SK-N-SH treated with all-trans-retinoic acid at 6 μM for 48 hours (cell line): ENCODE measurements around the gene LMBR1.
"Not testable (repeated sequence)": the region's sequence is repeated elsewhere in the genome, so short reads cannot be mapped to it uniquely, and the experiment has no call there.

Source experiments
- ARNTL ChIP-seq: fragments of 450-650 bp; formaldehyde crosslinking; IDR thresholded peaks from 2 replicates; pipeline ENCODE4 v1.5.0; 2020; ENCODE audit warnings: low read depth, mild to moderate bottlenecking, moderate library complexity, borderline replicate concordance
- ESRRG ChIP-seq: fragments of 250-450 bp; sonication (Bioruptor Pico); IDR thresholded peaks from 2 replicates; pipeline ENCODE4 v1.6.1; 2021; ENCODE audit warnings: mild to moderate bottlenecking
- PATZ1 ChIP-seq: fragments of 250-450 bp; sonication (Bioruptor Pico); IDR thresholded peaks from 2 replicates; pipeline ENCODE4 v1.8.0; 2020; ENCODE audit warnings: mild to moderate bottlenecking, moderate library complexity, borderline replicate concordance
- POU6F1 ChIP-seq: fragments of 250-450 bp; sonication (Bioruptor Pico); IDR thresholded peaks from 2 replicates; pipeline ENCODE4 v1.8.0; 2021; ENCODE audit warnings: low read depth, mild to moderate bottlenecking, moderate library complexity, borderline replicate concordance
- PPARA ChIP-seq: fragments of 250-450 bp; sonication (Bioruptor Pico); IDR thresholded peaks from 2 replicates; pipeline ENCODE4 v1.5.0; 2020; ENCODE audit warnings: mild to moderate bottlenecking, borderline replicate concordance
- SNAI2 ChIP-seq: fragments of 250-450 bp; sonication (Bioruptor Pico); IDR thresholded peaks from 2 replicates; pipeline ENCODE4 v1.5.0; 2020; ENCODE audit warnings: mild to moderate bottlenecking, moderate library complexity
- TOX ChIP-seq: fragments of 250-450 bp; sonication (Bioruptor Pico); IDR thresholded peaks from 2 replicates; pipeline ENCODE4 v1.8.0; 2021; ENCODE audit warnings: mild to moderate bottlenecking, moderate library complexity, borderline replicate concordance
- ZC3H10 ChIP-seq: fragments of 250-450 bp; sonication (Bioruptor Pico); IDR thresholded peaks from 2 replicates; pipeline ENCODE4 v1.5.1; 2021; ENCODE audit warnings: mild to moderate bottlenecking, moderate library complexity
- ZFP3 ChIP-seq: fragments of 250-450 bp; sonication (Bioruptor Pico); IDR thresholded peaks from 2 replicates; pipeline ENCODE4 v1.5.0; 2020; ENCODE audit warnings: mild to moderate bottlenecking, moderate library complexity
- ZFP30 ChIP-seq: fragments of 450-650 bp; formaldehyde crosslinking; IDR thresholded peaks from 2 replicates; pipeline ENCODE4 v1.5.0; 2022; ENCODE audit warnings: mild to moderate bottlenecking, moderate library complexity
- ZNF8 ChIP-seq: fragments of 450-650 bp; formaldehyde crosslinking; IDR thresholded peaks from 2 replicates; pipeline ENCODE4 v1.5.0; 2020; ENCODE audit warnings: mild to moderate bottlenecking, moderate library complexity
- TF ChIP-seq, protein P1 (sequence below): fragments of 250-450 bp; sonication (Bioruptor Pico); IDR thresholded peaks from 2 replicates; pipeline ENCODE4 v1.5.1; 2020; ENCODE audit warnings: low read depth, mild to moderate bottlenecking, moderate library complexity

DNA sequence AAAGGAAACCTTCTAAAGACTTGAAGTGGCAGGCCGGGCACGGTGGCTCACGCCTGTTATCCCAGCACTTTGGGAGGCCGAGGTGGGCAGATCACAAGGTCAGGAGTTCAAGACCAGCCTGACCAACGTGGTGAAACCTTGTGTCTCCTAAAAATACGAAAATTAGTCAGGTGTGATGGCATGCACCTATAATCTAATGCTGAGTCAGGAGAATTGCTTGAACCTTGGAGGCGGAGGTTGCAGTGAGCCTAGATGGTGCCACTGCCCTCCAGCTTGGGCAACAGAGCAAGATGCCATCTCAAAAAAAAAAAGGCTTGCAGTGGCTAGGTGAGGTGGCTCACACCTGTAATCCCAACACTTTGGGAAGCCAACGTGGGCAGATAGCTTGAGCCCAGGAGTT, 24.6 kb downstream of the LMBR1 start:
- TF ChIP-seq PPARA (CRISPR knock-in tag); ESRRG (CRISPR knock-in tag); ZC3H10; ZNF8 (CRISPR knock-in tag); PATZ1 (CRISPR knock-in tag); SNAI2 (CRISPR knock-in tag); POU6F1 (CRISPR knock-in tag); TOX (CRISPR knock-in tag); ZFP30; ARNTL (CRISPR knock-in tag); ZFP3 (CRISPR knock-in tag): not testable (repeated sequence)
- TF ChIP-seq, protein P1, sequence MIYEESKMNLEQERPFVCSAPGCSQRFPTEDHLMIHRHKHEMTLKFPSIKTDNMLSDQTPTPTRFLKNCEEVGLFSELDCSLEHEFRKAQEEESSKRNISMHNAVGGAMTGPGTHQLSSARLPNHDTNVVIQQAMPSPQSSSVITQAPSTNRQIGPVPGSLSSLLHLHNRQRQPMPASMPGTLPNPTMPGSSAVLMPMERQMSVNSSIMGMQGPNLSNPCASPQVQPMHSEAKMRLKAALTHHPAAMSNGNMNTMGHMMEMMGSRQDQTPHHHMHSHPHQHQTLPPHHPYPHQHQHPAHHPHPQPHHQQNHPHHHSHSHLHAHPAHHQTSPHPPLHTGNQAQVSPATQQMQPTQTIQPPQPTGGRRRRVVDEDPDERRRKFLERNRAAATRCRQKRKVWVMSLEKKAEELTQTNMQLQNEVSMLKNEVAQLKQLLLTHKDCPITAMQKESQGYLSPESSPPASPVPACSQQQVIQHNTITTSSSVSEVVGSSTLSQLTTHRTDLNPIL (CRISPR knock-in tag): not testable (repeated sequence)
